Activated CD4-positive, alpha-beta T cell treated with anti-CD3 and anti-CD28 coated beads, Interleukin-2, amount 50 U/mL, for 4 hours (primary cell): Measurements from ENCODE around the gene MFNG.
A peak's percentile ranks its signal among the peaks of the same experiment; 100 is the strongest.

Experiments
- DNase-seq, 2 experiments: peaks; one replicate each; pipeline ENCODE4 v3.0.0-alpha.2; 2020

Gene MFNG

GRCh38 chr22:37511395-37512104 lies 25.4 kb upstream of the MFNG start:
- DNase-seq, result no peak

GRCh38 chr22:37510091-37510490 lies 23.9 kb upstream of the MFNG start:
- DNase-seq, result no peak

- no peak for DNase-seq
Observed at GRCh38 chr22:37509059-37509860, 23.1 kb upstream of the MFNG start.

GRCh38 chr22:37508431-37508992 lies 22.3 kb upstream of the MFNG start:
- DNase-seq, result no peak

- no peak for DNase-seq
Observed at GRCh38 chr22:37507731-37508130, 21.5 kb upstream of the MFNG start.

- no peak for DNase-seq
Observed at GRCh38 chr22:37505989-37506388, 19.8 kb upstream of the MFNG start.

GRCh38 chr22:37505565-37505964 lies 19.4 kb upstream of the MFNG start:
- no peak for DNase-seq

GRCh38 chr22:37504964-37505363 lies 18.8 kb upstream of the MFNG start:
- no peak for DNase-seq

GRCh38 chr22:37503850-37504249 lies 17.7 kb upstream of the MFNG start:
- no peak for DNase-seq

GRCh38 chr22:37503183-37503683 lies 17.0 kb upstream of the MFNG start:
- no peak for DNase-seq

GRCh38 chr22:37502342-37503182 lies 16.4 kb upstream of the MFNG start:
- no peak for DNase-seq

- DNase-seq, result no peak
Observed at GRCh38 chr22:37501610-37502341, 15.6 kb upstream of the MFNG start.

GRCh38 chr22:37500745-37501609 lies 14.8 kb upstream of the MFNG start:
- DNase-seq, result no peak

GRCh38 chr22:37499789-37500540 lies 13.8 kb upstream of the MFNG start:
- no peak for DNase-seq

- DNase-seq, result no peak
Observed at GRCh38 chr22:37499027-37499707, 13.0 kb upstream of the MFNG start.

- DNase-seq, result peak; percentile 64 to 67
Observed at GRCh38 chr22:37498289-37498909, 12.2 kb upstream of the MFNG start.

GRCh38 chr22:37497062-37497599 lies 10.9 kb upstream of the MFNG start:
- no peak for DNase-seq

- no peak for DNase-seq
Observed at GRCh38 chr22:37496651-37497050, 10.5 kb upstream of the MFNG start.

- DNase-seq, result no peak
Observed at GRCh38 chr22:37493979-37494378, 7.8 kb upstream of the MFNG start.
